Activated T-helper 17 cell treated with anti-CD3 and anti-CD28 coated beads, Interleukin-2, amount 50 U/mL, for 72 hours (primary cell): Measurements from ENCODE around the gene ABCB8. TPM values are rescaled to one million over a fixed set of nuclear protein-coding genes. Genes with fewer than 3 reads are reported as not detected.

Experiments used
- ATAC-seq: fragments of 150-1000 bp; cut with Tn5 transposase; replicated peaks from 2 replicates; pipeline ENCODE4 v1.10.0; 2021; ENCODE audit warnings: mild to moderate bottlenecking, moderate library complexity
- H3K27ac Mint-ChIP-seq: one replicate; pipeline ENCODE4 v1.8.0; 2022; ENCODE audit warnings: mixed read lengths
- H3K27me3 Mint-ChIP-seq: one replicate; pipeline ENCODE4 v1.8.0; 2022; ENCODE audit warnings: mixed read lengths
- H3K36me3 Mint-ChIP-seq: one replicate; pipeline ENCODE4 v1.8.0; 2022; ENCODE audit warnings: low read depth, mild to moderate bottlenecking, mixed read lengths
- H3K4me1 Mint-ChIP-seq: one replicate; pipeline ENCODE4 v1.8.0; 2022; ENCODE audit warnings: mixed read lengths
- H3K4me3 Mint-ChIP-seq: one replicate; pipeline ENCODE4 v1.8.0; 2022; ENCODE audit warnings: mild to moderate bottlenecking, mixed read lengths
- H3K9me3 Mint-ChIP-seq: one replicate; pipeline ENCODE4 v1.8.0; 2022; ENCODE audit warnings: mixed read lengths
- total RNA-seq, 2 donors: library from RNA; stranded (reverse); gene quantifications; one replicate each; pipeline ENCODE4 v1.2.3, GENCODE V29; 2022

ABCB8 gene
- total RNA-seq, result 10 to 100 TPM; 36.4 to 52.0 TPM

GRCh38 chr7:151028131-151028947 lies at the start of gene ABCB8:
Gene ABCB8, plus strand, starts transcription at chr7:151028450. Its CDS starts 66 bp downstream, at chr7:151028516.
- Mint-ChIP-seq H3K4me1 (peaks cover 11% of the 10 kb centered on the region), H3K27me3 (no peaks in the 10 kb centered on the region), H3K36me3 (peaks cover 17% of the 10 kb centered on the region), H3K9me3 (no peaks in the 10 kb centered on the region), H3K4me3 (peak within 1 kb of the TSS; percentile 94), H3K27ac (peak within 1 kb of the TSS; percentile 97)
- peak; percentile 95 for ATAC-seq

GRCh38 chr7:150979713-150980390 lies 48.4 kb upstream of the ABCB8 start:
- Mint-ChIP-seq H3K36me3 (no peaks in the 10 kb centered on the region), H3K9me3 (no peaks in the 10 kb centered on the region), H3K4me3 (no peak overlapping the region), H3K27me3 (peaks cover 19% of the 10 kb centered on the region), H3K4me1 (peaks cover 15% of the 10 kb centered on the region), H3K27ac (no peak overlapping the region)
- no peak for ATAC-seq

GRCh38 chr7:150980663-150981062 lies 47.6 kb upstream of the ABCB8 start:
- ATAC-seq, result no peak
- no peak overlapping the region for H3K4me3 Mint-ChIP-seq
- H3K27me3 Mint-ChIP-seq, result peaks cover 19% of the 10 kb centered on the region
- no peaks in the 10 kb centered on the region for H3K36me3 Mint-ChIP-seq
- H3K9me3 Mint-ChIP-seq, result no peaks in the 10 kb centered on the region
- H3K27ac Mint-ChIP-seq, result no peak overlapping the region
- H3K4me1 Mint-ChIP-seq, result peaks cover 11% of the 10 kb centered on the region

GRCh38 chr7:150981644-150982043 lies 46.6 kb upstream of the ABCB8 start:
- Mint-ChIP-seq H3K4me3 (no peak overlapping the region), H3K27me3 (peaks cover 18% of the 10 kb centered on the region), H3K9me3 (no peaks in the 10 kb centered on the region), H3K27ac (no peak overlapping the region), H3K4me1 (peaks cover 11% of the 10 kb centered on the region), H3K36me3 (no peaks in the 10 kb centered on the region)
- no peak for ATAC-seq

GRCh38 chr7:150982351-150982750 lies 45.9 kb upstream of the ABCB8 start:
- no peak for ATAC-seq
- peaks cover 6% of the 10 kb centered on the region for H3K4me1 Mint-ChIP-seq
- peaks cover 11% of the 10 kb centered on the region for H3K27me3 Mint-ChIP-seq
- no peak overlapping the region for H3K4me3 Mint-ChIP-seq
- no peaks in the 10 kb centered on the region for H3K9me3 Mint-ChIP-seq
- no peaks in the 10 kb centered on the region for H3K36me3 Mint-ChIP-seq
- no peak overlapping the region for H3K27ac Mint-ChIP-seq

GRCh38 chr7:150983893-150984368 lies 44.3 kb upstream of the ABCB8 start:
- peaks cover 8% of the 10 kb centered on the region for H3K4me1 Mint-ChIP-seq
- no peak for ATAC-seq
- no peaks in the 10 kb centered on the region for H3K36me3 Mint-ChIP-seq
- H3K4me3 Mint-ChIP-seq, result no peak overlapping the region
- no peak overlapping the region for H3K27ac Mint-ChIP-seq
- H3K27me3 Mint-ChIP-seq, result peaks cover 4% of the 10 kb centered on the region
- H3K9me3 Mint-ChIP-seq, result no peaks in the 10 kb centered on the region

- no peak overlapping the region for H3K27ac Mint-ChIP-seq
- H3K36me3 Mint-ChIP-seq, result no peaks in the 10 kb centered on the region
- H3K9me3 Mint-ChIP-seq, result peaks cover 12% of the 10 kb centered on the region
- peak; percentile 70 for ATAC-seq
- H3K27me3 Mint-ChIP-seq, result peaks cover 3% of the 10 kb centered on the region
- peaks cover 14% of the 10 kb centered on the region for H3K4me1 Mint-ChIP-seq
- no peak overlapping the region for H3K4me3 Mint-ChIP-seq
Observed at GRCh38 chr7:150986099-150986512, 42.1 kb upstream of the ABCB8 start.

GRCh38 chr7:150986556-150986955 lies 41.7 kb upstream of the ABCB8 start:
- H3K4me3 Mint-ChIP-seq, result no peak overlapping the region
- H3K27ac Mint-ChIP-seq, result no peak overlapping the region
- peaks cover 15% of the 10 kb centered on the region for H3K9me3 Mint-ChIP-seq
- no peak for ATAC-seq
- H3K36me3 Mint-ChIP-seq, result no peaks in the 10 kb centered on the region
- peaks cover 3% of the 10 kb centered on the region for H3K27me3 Mint-ChIP-seq
- H3K4me1 Mint-ChIP-seq, result peaks cover 17% of the 10 kb centered on the region

- H3K9me3 Mint-ChIP-seq, result peaks cover 15% of the 10 kb centered on the region
- peak overlapping the region; percentile 62 for H3K27ac Mint-ChIP-seq
- H3K4me3 Mint-ChIP-seq, result peak overlapping the region; percentile 53
- H3K27me3 Mint-ChIP-seq, result no peaks in the 10 kb centered on the region
- H3K36me3 Mint-ChIP-seq, result no peaks in the 10 kb centered on the region
- ATAC-seq, result peak; percentile 80
- peaks cover 17% of the 10 kb centered on the region for H3K4me1 Mint-ChIP-seq
Observed at GRCh38 chr7:150988230-150989226, 39.7 kb upstream of the ABCB8 start.

- H3K27me3 Mint-ChIP-seq, result no peaks in the 10 kb centered on the region
- H3K4me1 Mint-ChIP-seq, result peaks cover 17% of the 10 kb centered on the region
- no peak for ATAC-seq
- H3K36me3 Mint-ChIP-seq, result no peaks in the 10 kb centered on the region
- H3K9me3 Mint-ChIP-seq, result peaks cover 15% of the 10 kb centered on the region
- H3K27ac Mint-ChIP-seq, result no peak overlapping the region
- H3K4me3 Mint-ChIP-seq, result no peak overlapping the region
Observed at GRCh38 chr7:150989456-150989855, 38.8 kb upstream of the ABCB8 start.

GRCh38 chr7:150990416-150991186 lies 37.6 kb upstream of the ABCB8 start, which contains the start of gene NOS3:
Gene NOS3, plus strand, starts transcription at chr7:150991017. Its CDS starts 2,787 bp downstream, at chr7:150993804.
- ATAC-seq, result no peak
- peaks cover 15% of the 10 kb centered on the region for H3K9me3 Mint-ChIP-seq
- H3K4me3 Mint-ChIP-seq, result no peak within 1 kb of the TSS
- H3K4me1 Mint-ChIP-seq, result peaks cover 17% of the 10 kb centered on the region
- H3K27me3 Mint-ChIP-seq, result no peaks in the 10 kb centered on the region
- H3K27ac Mint-ChIP-seq, result peak within 1 kb of the TSS; percentile 15
- H3K36me3 Mint-ChIP-seq, result no peaks in the 10 kb centered on the region

- Mint-ChIP-seq H3K27me3 (no peaks in the 10 kb centered on the region), H3K4me3 (no peak overlapping the region), H3K27ac (peak overlapping the region; percentile 66), H3K9me3 (peaks cover 15% of the 10 kb centered on the region), H3K36me3 (no peaks in the 10 kb centered on the region), H3K4me1 (peaks cover 17% of the 10 kb centered on the region)
- ATAC-seq, result no peak
Observed at GRCh38 chr7:150992051-150992640, 36.1 kb upstream of the ABCB8 start.

- Mint-ChIP-seq H3K27me3 (no peaks in the 10 kb centered on the region), H3K4me1 (peaks cover 17% of the 10 kb centered on the region), H3K27ac (peak overlapping the region; percentile 66), H3K4me3 (no peak overlapping the region), H3K36me3 (no peaks in the 10 kb centered on the region), H3K9me3 (peaks cover 15% of the 10 kb centered on the region)
- ATAC-seq, result no peak
Observed at GRCh38 chr7:150992833-150993302, 35.4 kb upstream of the ABCB8 start.
